Choroid plexus epithelial cell (primary cell): ENCODE data around the gene PIERCE2.

Experiments used
- DNase-seq: peaks from one replicate; pipeline ENCODE4 v3.0.0-alpha.2; 2010; ENCODE audit warnings: low read depth
- H3K4me3 ChIP-seq: 2 replicates; pipeline ENCODE4 v1.5.1; 2011; ENCODE audit warnings: low read depth, mild to moderate bottlenecking, control low read depth, low read length, moderate library complexity
- CTCF ChIP-seq: conservative IDR thresholded peaks from 2 replicates; pipeline ENCODE4 v1.5.1; 2011; ENCODE audit warnings: low read depth, mild to moderate bottlenecking, control low read depth, inconsistent platforms, low read length, moderate library complexity

Gene PIERCE2

GRCh38 chr15:55408012-55408928 is at the start of gene PIERCE2, which contains the start of gene CCPG1:
Gene PIERCE2 (plus strand): TSS chr15:55408495. CDS start chr15:55408769, 274 bp downstream.
Gene CCPG1 (minus strand): TSS chr15:55408359. CDS start chr15:55389424, 18,935 bp downstream.
- peak; percentile 98 for DNase-seq
- TF ChIP-seq CTCF, result peak; percentile 69
- H3K4me3 ChIP-seq, result peak within 1 kb of the TSS; percentile 97

- no peak for TF ChIP-seq CTCF
- no peak overlapping the region for H3K4me3 ChIP-seq
- no peak for DNase-seq
These were observed 48.0 kb upstream of the PIERCE2 start for GRCh38 chr15:55360256-55360655.

GRCh38 chr15:55361048-55361447 is 47.2 kb upstream of the PIERCE2 start:
- DNase-seq, result no peak
- no peak for TF ChIP-seq CTCF
- no peak overlapping the region for H3K4me3 ChIP-seq

- no peak for TF ChIP-seq CTCF
- H3K4me3 ChIP-seq, result no peak overlapping the region
These were observed 45.7 kb upstream of the PIERCE2 start for GRCh38 chr15:55362641-55363040.

GRCh38 chr15:55366981-55367380 is 41.3 kb upstream of the PIERCE2 start:
- H3K4me3 ChIP-seq, result no peak overlapping the region
- no peak for DNase-seq
- TF ChIP-seq CTCF, result no peak

More at GRCh38 chr15:55362641-55363040, 45.7 kb upstream of the PIERCE2 start:
- DNase-seq, result no peak

- H3K4me3 ChIP-seq, result no peak overlapping the region
- DNase-seq, result peak; percentile 24
- no peak for TF ChIP-seq CTCF
These were observed 35.4 kb upstream of the PIERCE2 start for GRCh38 chr15:55372701-55373440.
